Nephron progenitor cell (in vitro differentiated cells): ENCODE data around the gene RBM3.

ENCODE experiments used
- DNase-seq: peaks from one replicate; pipeline ENCODE4 v3.0.0; 2021
- H3K27ac Mint-ChIP-seq: 2 replicates; pipeline ENCODE4 v1.8.0; 2021; ENCODE audit warnings: mild to moderate bottlenecking, moderate library complexity, mixed read lengths
- H3K27me3 Mint-ChIP-seq: 2 replicates; pipeline ENCODE4 v1.8.0; 2021; ENCODE audit warnings: mild to moderate bottlenecking, low read depth, mixed read lengths; ENCODE audit not compliant: poor library complexity
- H3K36me3 Mint-ChIP-seq: 2 replicates; pipeline ENCODE4 v1.8.0; 2021; ENCODE audit warnings: low read depth, mixed read lengths
- H3K4me1 Mint-ChIP-seq: 2 replicates; pipeline ENCODE4 v1.8.0; 2021; ENCODE audit warnings: mixed read lengths
- H3K4me3 Mint-ChIP-seq: 2 replicates; pipeline ENCODE4 v1.8.0; 2021; ENCODE audit warnings: mild to moderate bottlenecking, moderate library complexity, mixed read lengths
- H3K9me3 Mint-ChIP-seq: 2 replicates; pipeline ENCODE4 v1.8.0; 2021; ENCODE audit warnings: mild to moderate bottlenecking, moderate library complexity, mixed read lengths
- CTCF ChIP-seq: fragments of 200-600 bp; sonication (generic); IDR thresholded peaks from 2 replicates; pipeline ENCODE4 v1.5.0; 2021; ENCODE audit warnings: antibody characterized with exemption

Gene RBM3

DNA sequence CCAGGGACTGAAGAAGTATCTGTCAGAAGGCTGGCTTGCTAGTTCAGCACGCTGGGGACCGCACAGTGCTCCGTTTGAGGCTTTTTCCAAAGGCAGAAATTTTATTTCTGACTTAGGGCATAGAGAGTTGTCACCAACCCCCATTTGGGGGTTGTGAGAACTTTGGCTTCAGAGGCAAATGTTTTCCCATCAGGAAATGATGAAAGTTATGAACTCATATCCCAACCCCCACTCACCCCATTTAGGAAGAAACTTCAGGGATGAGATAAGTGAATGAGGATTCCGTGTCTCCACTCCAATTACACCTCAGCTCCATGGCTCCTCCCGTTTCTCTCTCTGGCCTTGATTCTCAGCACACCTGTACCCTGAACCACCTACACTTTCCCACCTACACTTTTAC, 18.7 kb downstream of the RBM3 start:
- H3K27me3 Mint-ChIP-seq = peaks cover 17% of the 10 kb centered on the region
- no peaks in the 10 kb centered on the region for H3K36me3 Mint-ChIP-seq
- peaks cover 7% of the 10 kb centered on the region for H3K4me1 Mint-ChIP-seq
- H3K4me3 Mint-ChIP-seq = no peak overlapping the region
- DNase-seq = no peak
- TF ChIP-seq CTCF = no peak
- H3K9me3 Mint-ChIP-seq = peaks cover 67% of the 10 kb centered on the region
- no peak overlapping the region for H3K27ac Mint-ChIP-seq

DNA sequence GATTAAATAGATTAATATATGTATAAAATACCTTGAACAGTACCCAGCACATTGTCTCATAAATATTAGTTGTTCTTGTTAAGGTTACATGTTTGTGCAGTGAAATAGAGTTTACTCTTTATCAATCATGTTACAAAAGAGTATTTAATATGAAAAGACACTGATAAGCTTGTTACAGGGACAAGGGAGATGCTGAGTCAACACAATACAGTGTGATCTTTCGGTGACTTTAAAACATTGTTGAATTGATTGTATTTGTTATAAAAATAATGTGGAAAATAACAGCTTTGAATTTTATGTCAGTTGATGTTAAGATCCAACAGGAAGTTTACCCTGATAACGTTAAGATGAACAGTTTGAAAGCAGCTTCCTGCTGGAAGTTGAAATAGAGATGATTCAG, 21.6 kb downstream of the RBM3 start:
- no peak overlapping the region for H3K27ac Mint-ChIP-seq
- no peak for DNase-seq
- peaks cover 12% of the 10 kb centered on the region for H3K27me3 Mint-ChIP-seq
- H3K9me3 Mint-ChIP-seq = peaks cover 58% of the 10 kb centered on the region
- no peak overlapping the region for H3K4me3 Mint-ChIP-seq
- peaks cover 13% of the 10 kb centered on the region for H3K4me1 Mint-ChIP-seq
- no peak for TF ChIP-seq CTCF
- H3K36me3 Mint-ChIP-seq = no peaks in the 10 kb centered on the region

GRCh38 chrX:48597353-48598264, 23.3 kb downstream of the RBM3 start, which contains the start of gene WDR13:
Gene WDR13, plus strand, starts transcription at chrX:48597492. Its CDS starts 505 bp downstream, at chrX:48597997.
- peaks cover 57% of the 10 kb centered on the region for H3K9me3 Mint-ChIP-seq

DNA sequence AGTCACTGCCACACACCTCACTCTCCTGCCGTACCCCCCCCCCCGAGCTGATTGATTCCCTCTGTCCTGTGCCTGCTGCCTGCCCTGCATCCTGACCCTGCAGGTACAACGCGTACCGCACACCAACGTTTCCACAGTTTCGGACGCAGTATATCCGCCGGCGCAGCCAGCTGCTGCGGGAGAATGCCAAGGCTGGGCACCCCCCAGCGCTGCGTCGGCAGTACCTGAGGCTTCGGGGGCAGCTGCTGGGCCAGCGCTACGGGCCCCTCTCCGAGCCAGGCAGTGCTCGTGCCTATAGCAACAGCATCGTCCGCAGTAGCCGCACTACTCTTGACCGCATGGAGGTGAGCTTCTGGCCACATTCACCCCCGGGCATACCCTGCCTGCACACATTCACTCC, 24.3 kb downstream of the RBM3 start:
- no peak for DNase-seq
- H3K36me3 Mint-ChIP-seq = peaks cover 9% of the 10 kb centered on the region
- no peak for TF ChIP-seq CTCF
- peaks cover 57% of the 10 kb centered on the region for H3K9me3 Mint-ChIP-seq
- H3K27me3 Mint-ChIP-seq = peaks cover 6% of the 10 kb centered on the region
- no peak overlapping the region for H3K27ac Mint-ChIP-seq
- H3K4me3 Mint-ChIP-seq = peak overlapping the region; percentile 97
- peaks cover 13% of the 10 kb centered on the region for H3K4me1 Mint-ChIP-seq

More at GRCh38 chrX:48597353-48598264, 23.3 kb downstream of the RBM3 start, which contains the start of gene WDR13:
- peak within 1 kb of the TSS; percentile 100 for H3K27ac Mint-ChIP-seq
- TF ChIP-seq CTCF = no peak
- peak within 1 kb of the TSS; percentile 97 for H3K4me3 Mint-ChIP-seq
- DNase-seq = peak; percentile 87
- H3K36me3 Mint-ChIP-seq = peaks cover 4% of the 10 kb centered on the region
- peaks cover 12% of the 10 kb centered on the region for H3K27me3 Mint-ChIP-seq
- H3K4me1 Mint-ChIP-seq = peaks cover 13% of the 10 kb centered on the region

DNA sequence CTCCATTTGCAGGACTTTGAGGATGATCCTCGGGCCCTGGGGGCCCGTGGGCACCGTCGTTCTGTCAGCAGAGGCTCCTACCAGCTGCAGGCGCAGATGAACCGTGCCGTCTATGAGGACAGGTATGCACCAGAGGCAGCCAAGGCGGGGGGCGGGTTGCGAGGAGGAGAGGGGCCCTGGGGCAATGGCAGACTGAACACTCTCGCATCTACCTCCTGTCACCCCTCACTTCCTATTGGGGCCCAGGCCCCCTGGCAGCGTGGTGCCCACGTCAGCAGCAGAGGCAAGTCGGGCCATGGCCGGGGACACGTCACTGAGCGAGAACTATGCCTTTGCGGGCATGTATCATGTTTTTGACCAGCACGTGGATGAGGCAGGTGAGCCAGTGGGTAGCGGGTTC, 25.1 kb downstream of the RBM3 start:
- DNase-seq = no peak
- Mint-ChIP-seq H3K27ac (no peak overlapping the region), H3K9me3 (peaks cover 55% of the 10 kb centered on the region), H3K27me3 (peaks cover 6% of the 10 kb centered on the region), H3K4me3 (no peak overlapping the region), H3K4me1 (peaks cover 13% of the 10 kb centered on the region), H3K36me3 (peaks cover 11% of the 10 kb centered on the region)
- TF ChIP-seq CTCF = no peak
